ENCODE data around the gene POU4F1. TPM values are rescaled to one million over a fixed set of nuclear protein-coding genes. Genes with fewer than 3 reads are reported as not detected.

The POU4F1 gene
- total RNA-seq (0.39 and 1.1 TPM in 2 replicates), polyA plus RNA-seq (0.27 and 0.30 TPM in 2 replicates), polyA minus RNA-seq (0.10 and 0.25 TPM in 2 replicates), Bru-seq, nascent RNA (percentile 30 among the genes with signal in this experiment), BruChase-seq, experiment 1, labeled RNA remaining after a 6-hour chase (percentile 41 among the genes with signal in this experiment), BruChase-seq, experiment 2, labeled RNA remaining after a 2-hour chase (percentile 38 among the genes with signal in this experiment)
- 0.21 and 0.32 TPM in 2 replicates for polyA plus RNA-seq (2011; cell fraction: cytosol; rRNA removed)
- polyA plus RNA-seq (2011; cell fraction: nucleus; rRNA removed), result 2.9 and 3.4 TPM in 2 replicates
- polyA plus RNA-seq (2012), result 0.08 and 0.52 TPM in 2 replicates
- polyA minus RNA-seq (2011; cell fraction: cytosol; rRNA and poly(A)+ RNA removed), result not detected
- 0.53 TPM in 2 replicates for polyA minus RNA-seq (2011; cell fraction: nucleus; rRNA and poly(A)+ RNA removed)
- long read RNA-seq, result 0 reads

- ChIA-PET POLR2A (interaction anchor here (1.0 kb wide), 1 partner anchor 40 kb away, joined by 3 read pairs; no protein-coding TSS in a partner anchor), CTCF (interaction anchor here (0.8 to 1.8 kb wide), 6 partner anchors 10 to 788 kb away, joined by 3 to 5 read pairs (median 4); no protein-coding TSS in a partner anchor)
- H3K4me2 ChIP-seq (ENCODE audit: insufficient read depth, low read length), result peak within 1 kb of the TSS; percentile 57
- TF ChIP-seq POLR2A (IDR thresholded peaks at IDR 0.05; ENCODE audit: low read depth, low read length) (no peak), GATA2 (IDR thresholded peaks at IDR 0.05; ENCODE audit: insufficient read depth, insufficient read length, low read depth, low read length) (no peak), EZH2 (IDR thresholded peaks at IDR 0.05; ENCODE audit: borderline replicate concordance, low read depth, low read length, severe bottlenecking) (peak; percentile 76), MAX (IDR thresholded peaks at IDR 0.05; ENCODE audit: insufficient read depth, insufficient read length) (no peak)
- intact Hi-C loops (cut with micrococcal nuclease) (loop anchor here (5.0 kb wide), 1 partner anchor 471 kb away; no protein-coding TSS in a partner anchor), dilution Hi-C loops (cut with MboI; ENCODE audit: extremely low pct_ligation_motif_present, low sequenced_read_pairs) (no loop called here)
- no peak within 1 kb of the TSS for H3K27ac ChIP-seq (ENCODE audit: insufficient read depth, low read depth, low read length)
- H3K4me1 ChIP-seq (ENCODE audit: control insufficient read depth, extremely low read depth, insufficient read depth, low read length), result peaks cover 3% of the 10 kb centered on the region
- FAIRE-seq (peak; percentile 28), DNase-seq (ENCODE audit: low read depth, low spot score) (peak; percentile 71)
- H3K9me1 ChIP-seq (replicated peaks; ENCODE audit: control insufficient read depth, extremely low read depth, insufficient read depth, low read length), result no peaks in the 10 kb centered on the region
- H3K9me3 ChIP-seq (replicated peaks; ENCODE audit: control insufficient read depth, insufficient read depth, low read length), result no peaks in the 10 kb centered on the region
- no peaks in the 10 kb centered on the region for H3K36me3 ChIP-seq (ENCODE audit: control insufficient read depth in 2 of 2, extremely low read depth in 1 of 2, insufficient read depth in 2 of 2, low read length in 2 of 2)
- no peaks in the 10 kb centered on the region for H3K79me2 ChIP-seq (ENCODE audit: control insufficient read depth, insufficient read depth, low read length)
- no peaks in the 10 kb centered on the region for H4K20me1 ChIP-seq (replicated peaks; ENCODE audit: control insufficient read depth, extremely low read depth, insufficient read depth, low read length)
- peak within 1 kb of the TSS; percentile 11 to 39 (median 33) for H3K4me3 ChIP-seq (replicated peaks in 1 of 3; ENCODE audit: insufficient read depth in 1 of 3, low read depth in 1 of 3, low read length in 3 of 3)
- peak within 1 kb of the TSS; percentile 55 for H2AFZ ChIP-seq (ENCODE audit: low read depth, low read length)
- no TSS peak for BruUV-seq (replicated peaks)
- no peak within 1 kb of the TSS for H3K9ac ChIP-seq (replicated peaks; ENCODE audit: extremely low read depth, insufficient read depth, low read length)
- H3K27me3 ChIP-seq (ENCODE audit: control insufficient read depth in 2 of 2, insufficient read depth in 2 of 2, low read length in 2 of 2), result peaks cover 73 to 90% of the 10 kb centered on the region in 2 experiments
Measured at GRCh38 chr13:78603240-78603957, at the start of gene POU4F1. POU4F1 (minus strand) TSS chr13:78603552; CDS start chr13:78603326, 226 bp downstream.

GRCh38 chr13:78652651-78653050 lies 49.3 kb upstream of the POU4F1 start:
- TF ChIP-seq POLR2A (IDR thresholded peaks at IDR 0.05; ENCODE audit: low read depth, low read length) (no peak), FOS (IDR thresholded peaks at IDR 0.05; ENCODE audit: borderline replicate concordance, insufficient read depth, low read length) (no peak), GATA2 (IDR thresholded peaks at IDR 0.05; ENCODE audit: insufficient read depth, insufficient read length, low read depth, low read length) (no peak), JUN (IDR thresholded peaks at IDR 0.05; ENCODE audit: borderline replicate concordance, insufficient read depth, insufficient read length, low read depth) (no peak), EZH2 (IDR thresholded peaks at IDR 0.05; ENCODE audit: borderline replicate concordance, low read depth, low read length, severe bottlenecking) (no peak), MYC (IDR thresholded peaks at IDR 0.05; ENCODE audit: low read depth, low read length) (no peak), MAX (IDR thresholded peaks at IDR 0.05; ENCODE audit: insufficient read depth, insufficient read length) (no peak), POLR2AphosphoS5 (IDR thresholded peaks at IDR 0.05; ENCODE audit: insufficient read depth, low read depth, low read length) (no peak), CTCF (IDR thresholded peaks at IDR 0.05; ENCODE audit: extremely low read depth in 1 of 2, insufficient read depth in 1 of 2, low read depth in 1 of 2, low read length in 2 of 2) (no peak)
- Histone ChIP-seq H3K79me2 (ENCODE audit: control insufficient read depth, insufficient read depth, low read length) (peaks cover 95% of the 10 kb centered on the region), H3K4me1 (ENCODE audit: control insufficient read depth, extremely low read depth, insufficient read depth, low read length) (peaks cover 49% of the 10 kb centered on the region), H4K20me1 (replicated peaks; ENCODE audit: control insufficient read depth, extremely low read depth, insufficient read depth, low read length) (no peaks in the 10 kb centered on the region), H3K27ac (ENCODE audit: insufficient read depth, low read depth, low read length) (no peak overlapping the region), H3K9me1 (replicated peaks; ENCODE audit: control insufficient read depth, extremely low read depth, insufficient read depth, low read length) (no peaks in the 10 kb centered on the region), H3K36me3 (ENCODE audit: control insufficient read depth in 2 of 2, extremely low read depth in 1 of 2, insufficient read depth in 2 of 2, low read length in 2 of 2) (no peaks in the 10 kb centered on the region), H3K4me3 (replicated peaks in 1 of 3; ENCODE audit: insufficient read depth in 1 of 3, low read depth in 1 of 3, low read length in 3 of 3) (no peak overlapping the region), H3K27me3 (ENCODE audit: control insufficient read depth in 2 of 2, insufficient read depth in 2 of 2, low read length in 2 of 2) (no peaks in the 10 kb centered on the region), H3K9ac (replicated peaks; ENCODE audit: extremely low read depth, insufficient read depth, low read length) (no peak overlapping the region), H3K4me2 (ENCODE audit: insufficient read depth, low read length) (no peak overlapping the region), H2AFZ (ENCODE audit: low read depth, low read length) (no peak overlapping the region), H3K9me3 (replicated peaks; ENCODE audit: control insufficient read depth, insufficient read depth, low read length) (no peaks in the 10 kb centered on the region)
- no TSS peak for BruUV-seq (replicated peaks)
- intact Hi-C loops (cut with micrococcal nuclease) (loop anchor here (10.0 kb wide), 1 partner anchor 628 kb away; no protein-coding TSS in a partner anchor), dilution Hi-C loops (cut with MboI; ENCODE audit: extremely low pct_ligation_motif_present, low sequenced_read_pairs) (no loop called here)
- no peak for DNase-seq (ENCODE audit: low read depth, low spot score)
- ChIA-PET POLR2A (no interaction called here), CTCF (no interaction called here)
- no peak for FAIRE-seq
